H1 (cell line): ENCODE measurements around the gene ARMH4. TPM values are rescaled to one million over a fixed set of nuclear protein-coding genes. Genes with fewer than 3 reads are reported as not detected.

Source experiments
- CTCF ChIA-PET: fragments of 300-600 bp; sonication (Branson Sonifier 250); formaldehyde crosslinking; loops from one replicate; lab custom pipeline; 2021; ENCODE audit not compliant: partially characterized antibody; lab: Charles Lee
- POLR2A ChIA-PET: fragments of 300-600 bp; sonication (Branson Sonifier 250); formaldehyde crosslinking; loops from one replicate; lab custom pipeline; 2021; ENCODE audit warnings: inconsistent platforms; ENCODE audit not compliant: partially characterized antibody; lab: Charles Lee
- DNase-seq, 2 experiments: peaks; one replicate each; pipeline versions ENCODE4 v3.0.0 to v3.0.0-alpha.2; 2010 to 2022; ENCODE audit warnings: low spot score in 2 of 2, low read depth in 1 of 2, mixed read lengths in 1 of 2
- FAIRE-seq: peaks from 2 replicates; lab custom pipeline; 2011; peaks lifted over from hg19 to GRCh38; lab: Jason Lieb, UNC
- H2AFZ ChIP-seq: 2 replicates; pipeline ENCODE4 v1.8.1; 2012; ENCODE audit warnings: low read length, inconsistent platforms
- H2AK5ac ChIP-seq: 2 replicates; pipeline ENCODE4 v1.6.1; 2013; ENCODE audit warnings: low read depth, low read length
- H2BK120ac ChIP-seq: replicated peaks from 2 replicates; pipeline ENCODE3; 2013; ENCODE audit warnings: low read depth, low read length, inconsistent platforms
- H2BK12ac ChIP-seq: 2 replicates; pipeline ENCODE4 v1.6.1; 2013; ENCODE audit warnings: low read depth, low read length
- H2BK15ac ChIP-seq: 2 replicates; pipeline ENCODE4 v1.6.1; 2013; ENCODE audit warnings: low read length
- H2BK20ac ChIP-seq: 2 replicates; pipeline ENCODE4 v1.6.1; 2013; ENCODE audit warnings: low read length
- H2BK5ac ChIP-seq: 2 replicates; pipeline ENCODE4 v1.6.1; 2013; ENCODE audit warnings: low read depth, low read length
- H3K14ac ChIP-seq: 2 replicates; pipeline ENCODE4 v1.6.1; 2013; ENCODE audit warnings: inconsistent platforms; ENCODE audit not compliant: insufficient read length
- H3K18ac ChIP-seq: 2 replicates; pipeline ENCODE4 v1.6.1; 2013; ENCODE audit warnings: low read length; ENCODE audit errors: extremely low read depth
- H3K23ac ChIP-seq: 2 replicates; pipeline ENCODE4 v1.6.1; 2013; ENCODE audit warnings: inconsistent platforms; ENCODE audit not compliant: insufficient read length
- H3K23me2 ChIP-seq: 2 replicates; pipeline ENCODE4 v1.6.1; 2013; ENCODE audit warnings: low read depth, low read length
- H3K27ac ChIP-seq: 2 replicates; pipeline ENCODE4 v1.6.1; 2011; ENCODE audit warnings: low read depth, low read length, inconsistent platforms
- H3K27me3 ChIP-seq, 4 experiments: replicated peaks in 1 of 4; 1 replicate in 1 of 4; 2 replicates in 3 of 4; pipeline versions ENCODE4 v1.6.1 to v1.8.1; 2011 to 2013; ENCODE audit warnings: low read length in 3 of 4, mild to moderate bottlenecking in 3 of 4, inconsistent platforms in 2 of 4, mixed read lengths in 2 of 4, moderate library complexity in 1 of 4; ENCODE audit not compliant: control insufficient read depth in 3 of 4, insufficient read depth in 3 of 4; ENCODE audit errors: extremely low read depth in 1 of 4
- H3K36me3 ChIP-seq, 4 experiments: 2 replicates each; pipeline versions ENCODE4 v1.6.1 to v1.8.1; 2011 to 2013; ENCODE audit warnings: mild to moderate bottlenecking in 4 of 4, low read length in 3 of 4, moderate library complexity in 2 of 4, control low read depth in 1 of 4, inconsistent platforms in 1 of 4; ENCODE audit not compliant: insufficient read depth in 4 of 4, control insufficient read depth in 2 of 4
- H3K4ac ChIP-seq: replicated peaks from 2 replicates; pipeline ENCODE3; 2013; ENCODE audit warnings: low read length, low read depth, mixed read lengths, inconsistent platforms; ENCODE audit not compliant: insufficient read length
- H3K4me1 ChIP-seq, 4 experiments: replicated peaks in 1 of 4; 1 replicate in 1 of 4; 2 replicates in 3 of 4; pipeline versions ENCODE4 v1.6.1 to v1.8.1; 2011 to 2013; ENCODE audit warnings: low read length in 3 of 4, inconsistent platforms in 2 of 4, mixed read lengths in 1 of 4; ENCODE audit not compliant: insufficient read depth in 4 of 4, control insufficient read depth in 3 of 4
- H3K4me2 ChIP-seq, 2 experiments: 2 replicates each; pipeline versions ENCODE4 v1.6.1 to v1.8.1; 2011 to 2013; ENCODE audit warnings: low read depth in 2 of 2, low read length in 2 of 2, control low read depth in 1 of 2, inconsistent platforms in 1 of 2, mild to moderate bottlenecking in 1 of 2; ENCODE audit not compliant: insufficient read depth in 1 of 2
- H3K4me3 ChIP-seq, 4 experiments: fragments of 200-600, 300-600 bp in 1 of 4; sonication (generic), shearing (Covaris generic), sonication (Bioruptor Twin) in 1 of 4; 2 replicates each; pipeline versions ENCODE4 v1.5.1 to v1.8.1; 2011 to 2016; ENCODE audit warnings: low read length in 4 of 4, low read depth in 3 of 4, control low read depth in 2 of 4, inconsistent platforms in 2 of 4, mild to moderate bottlenecking in 2 of 4, mixed read lengths in 1 of 4, moderate library complexity in 1 of 4; ENCODE audit not compliant: insufficient read depth in 2 of 4; ENCODE audit errors: extremely low read depth in 1 of 4
- H3K56ac ChIP-seq: replicated peaks from 2 replicates; pipeline ENCODE3; 2013; ENCODE audit warnings: low read depth, mild to moderate bottlenecking, mixed read lengths, low read length, inconsistent platforms; ENCODE audit not compliant: insufficient read length
- H3K79me1 ChIP-seq: 2 replicates; pipeline ENCODE4 v1.6.1; 2013; ENCODE audit warnings: low read depth, low read length, control low read depth
- H3K79me2 ChIP-seq, 2 experiments: 2 replicates each; pipeline versions ENCODE4 v1.6.1 to v1.8.1; 2012 to 2013; ENCODE audit warnings: low read length in 2 of 2, mild to moderate bottlenecking in 2 of 2, inconsistent platforms in 1 of 2; ENCODE audit not compliant: insufficient read depth in 2 of 2, control insufficient read depth in 1 of 2
- H3K9ac ChIP-seq, 4 experiments: replicated peaks in 1 of 4; 1 replicate in 1 of 4; 2 replicates in 3 of 4; pipeline versions ENCODE4 v1.6.1 to v1.8.1; 2011 to 2013; ENCODE audit warnings: low read depth in 3 of 4, low read length in 3 of 4, control low read depth in 2 of 4, mild to moderate bottlenecking in 2 of 4, moderate library complexity in 2 of 4, inconsistent platforms in 1 of 4; ENCODE audit errors: extremely low read depth in 1 of 4
- H3K9me3 ChIP-seq, 2 experiments: 2 replicates each; pipeline versions ENCODE4 v1.6.1 to v1.8.1; 2012 to 2013; ENCODE audit warnings: mild to moderate bottlenecking in 2 of 2, moderate library complexity in 2 of 2, control low read depth in 1 of 2, inconsistent platforms in 1 of 2, low read depth in 1 of 2, low read length in 1 of 2, mixed read lengths in 1 of 2; ENCODE audit not compliant: insufficient read depth in 2 of 2
- H4K20me1 ChIP-seq, 2 experiments: replicated peaks in 1 of 2; 2 replicates each; pipeline versions ENCODE3 to v1.8.1; 2011 to 2013; ENCODE audit warnings: inconsistent platforms in 2 of 2, low read length in 2 of 2, mild to moderate bottlenecking in 1 of 2; ENCODE audit not compliant: insufficient read depth in 2 of 2, control insufficient read depth in 1 of 2
- H4K5ac ChIP-seq: 2 replicates; pipeline ENCODE4 v1.6.1; 2013; ENCODE audit warnings: low read length, low read depth, mixed read lengths, inconsistent platforms; ENCODE audit not compliant: insufficient read length
- H4K8ac ChIP-seq: 2 replicates; pipeline ENCODE4 v1.8.0; 2013; ENCODE audit warnings: mild to moderate bottlenecking, moderate library complexity, low read length, inconsistent platforms; ENCODE audit not compliant: insufficient read depth; ENCODE audit errors: extremely low read depth
- H4K91ac ChIP-seq: replicated peaks from 2 replicates; pipeline ENCODE3; 2013; ENCODE audit warnings: low read length, mixed read lengths, inconsistent platforms; ENCODE audit not compliant: insufficient read length
- KDM4A ChIP-seq: IDR thresholded peaks from one replicate; pipeline ENCODE4 v1.7.1; 2012; ENCODE audit warnings: low read depth, mild to moderate bottlenecking, moderate library complexity, low read length, inconsistent platforms; ENCODE audit not compliant: severe bottlenecking
- whole genome bisulfite sequencing, 2 experiments: shearing (Covaris generic) in 1 of 2; methylation state at CpG; one replicate each; pipeline versions ENCODE4 v1.1.6 to v1.1.7; 2013 to 2015; ENCODE audit warnings: low lambda C conversion rate in 2 of 2, mixed read lengths in 2 of 2, inconsistent platforms in 1 of 2, low coverage in 1 of 2, missing lambda C conversion rate in 1 of 2; ENCODE audit not compliant: insufficient replicate concordance in 2 of 2, insufficient coverage in 1 of 2, insufficient read length in 1 of 2; ENCODE audit errors: extremely low coverage in 1 of 2, missing lambda C conversion rate in 1 of 2; 5-methylcytosine and 5-hydroxymethylcytosine counted together
- polyA plus RNA-seq, 7 experiments: library from polyadenylated mRNA; depleted of rRNA in 3 of 7; stranded (reverse) in 5 of 7; unstranded in 2 of 7; fragments of >200 nt in 5 of 7; fragments of 200-250 nt in 2 of 7; gene quantifications; 1 replicate in 5 of 7; 2 replicates in 1 of 7; 4 replicates in 1 of 7; pipeline versions ENCODE4 v1.2.1 to v1.2.3, GENCODE V29; 2011 to 2013; ENCODE audit warnings: missing spikeins in 2 of 7, mixed read lengths in 2 of 7
- total RNA-seq: library from RNA; stranded (reverse); fragmentation: NEBNext Ultra II Directional; extraction: Animal tissue kit (Norgen Biotek cat#: 25700); gene quantifications from 2 replicates; pipeline ENCODE4 v1.2.1, GENCODE V29; 2021

Gene ARMH4
- total and polyA plus RNA-seq, 2 of the 8 experiments (the other 6 are each of a cell fraction or from before 2014, with no cell fraction given) = 7.1 to 25.4 TPM

DNA sequence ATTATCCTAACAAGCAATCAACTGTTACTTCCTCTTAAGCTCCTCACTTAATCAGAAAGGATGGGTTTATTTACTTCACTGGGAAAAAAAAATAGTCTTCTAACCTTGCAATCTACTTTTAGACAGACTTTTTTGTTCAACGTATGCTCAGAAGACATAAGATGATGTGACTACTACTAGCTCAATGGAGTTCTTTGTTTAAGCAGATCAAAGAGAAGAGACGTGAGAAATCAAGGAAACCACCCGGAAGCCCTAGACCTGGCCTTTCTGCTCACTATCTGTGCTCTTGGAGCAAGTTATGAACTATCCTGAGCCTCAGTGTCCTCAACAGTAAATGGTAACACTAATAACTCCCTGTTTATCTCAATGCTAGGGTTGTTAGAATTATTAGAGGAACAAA, 78.5 kb downstream of the ARMH4 start:
- Histone ChIP-seq H2BK5ac (no peak overlapping the region), H3K14ac (no peak overlapping the region), H3K4me2 (no peak overlapping the region), H4K5ac (no peak overlapping the region), H3K27me3 (no peaks in the 10 kb centered on the region), H3K23me2 (no peaks in the 10 kb centered on the region), H4K91ac (no peak overlapping the region), H3K9ac (no peak overlapping the region), H3K27ac (no peak overlapping the region), H2AK5ac (no peak overlapping the region; the same call in 1 of the 2 replicates), H4K8ac (no peak overlapping the region), H3K4me1 (peaks cover 0 to 5% (median 0%) of the 10 kb centered on the region in 4 experiments; a peak in 1 of 7 replicates), H4K20me1 (no peaks in the 10 kb centered on the region), H3K79me2 (no peaks in the 10 kb centered on the region), H3K56ac (no peak overlapping the region), H3K79me1 (no peaks in the 10 kb centered on the region), H3K9me3 (no peaks in the 10 kb centered on the region), H2BK15ac (no peak overlapping the region), H2BK120ac (no peak overlapping the region), H3K18ac (no peak overlapping the region), H3K23ac (no peak overlapping the region), H3K4ac (no peak overlapping the region), H3K4me3 (no peak overlapping the region), H2AFZ (no peak overlapping the region), H3K36me3 (no peaks in the 10 kb centered on the region), H2BK12ac (no peak overlapping the region), H2BK20ac (no peak overlapping the region)
- no peak for DNase-seq
- TF ChIP-seq KDM4A = no peak
- WGBS, 2 experiments = 81% methylated on average over 3 of the region's 3 CpGs; no CpG with 5 or more reads in 1 of the 2 experiments
- ChIA-PET POLR2A (no interaction called here), CTCF (interaction anchor here (0.6 to 3.6 kb wide), 24 partner anchors 11 to 596 kb away, joined by 3 to 28 read pairs (median 4); no protein-coding TSS in a partner anchor)
- FAIRE-seq = no peak
